Measurements from ENCODE around the gene CDKN2AIP. TPM values are rescaled to one million over a fixed set of nuclear protein-coding genes. Genes with fewer than 3 reads are reported as not detected.

The CDKN2AIP gene
- total and polyA plus RNA-seq, 10 of the 15 experiments (the other 5 are each of a cell fraction or from before 2014, with no cell fraction given) = 6.0 to 22.7 (median 15.9) TPM

- no peaks in the 10 kb centered on the region for H3K9me3 ChIP-seq (replicated peaks; ENCODE audit: control insufficient read depth, insufficient read depth, low read length)
- H3K4me2 ChIP-seq (ENCODE audit: control insufficient read depth, insufficient read depth) = no peak overlapping the region
- SMC1A ChIA-PET (ENCODE audit: uncharacterized antibody, unreplicated experiment) = interaction anchor here (1.2 kb wide), 1 partner anchor 51 kb away, joined by 3 read pairs; no protein-coding TSS in a partner anchor
- 29% methylated on average over 3 of the region's 5 CpGs for WGBS (ENCODE audit: insufficient coverage, insufficient replicate concordance, low lambda C conversion rate, missing lambda C conversion rate)
- RAD21 ChIA-PET (ENCODE audit: unreplicated experiment) = no interaction called here
- H3K4me3 ChIP-seq = no peak overlapping the region
- TF ChIP-seq RFX5 (IDR thresholded peaks at IDR 0.05; ENCODE audit: low read depth, low read length) (no peak), STAT3 (IDR thresholded peaks at IDR 0.05; ENCODE audit: low read depth, low read length) (no peak), HDGF (IDR thresholded peaks at IDR 0.05) (no peak), SUPT20H (IDR thresholded peaks at IDR 0.05; ENCODE audit: borderline replicate concordance, control insufficient read depth, low read depth, low read length) (no peak), CUX1 (IDR thresholded peaks at IDR 0.05; ENCODE audit: insufficient replicate concordance, low read depth, low read length) (no peak), NR2F1 (conservative IDR thresholded peaks at IDR 0.05) (no peak), ASH2L (IDR thresholded peaks at IDR 0.05; ENCODE audit: borderline replicate concordance, low read depth) (no peak), CTCF (IDR thresholded peaks at IDR 0.05 in 2 of 3, conservative IDR thresholded peaks at IDR 0.05 in 1 of 3; ENCODE audit: control insufficient read depth in 2 of 3, extremely low read depth in 1 of 3, insufficient read depth in 1 of 3, low read depth in 3 of 3, low read length in 3 of 3) (no peak), NFXL1 (IDR thresholded peaks at IDR 0.05; ENCODE audit: borderline replicate concordance) (no peak), RELA (IDR thresholded peaks at IDR 0.05; ENCODE audit: borderline replicate concordance, partially characterized antibody) (no peak), CHD4 (IDR thresholded peaks at IDR 0.05) (no peak), POLR2A (IDR thresholded peaks at IDR 0.05; ENCODE audit: low read depth, low read length) (no peak), CBFB (IDR thresholded peaks at IDR 0.05; ENCODE audit: low read depth) (no peak), RAD51 (IDR thresholded peaks at IDR 0.05) (no peak), CEBPZ (IDR thresholded peaks at IDR 0.05; ENCODE audit: low read depth, low read length) (no peak)
- no peaks in the 10 kb centered on the region for H3K79me2 ChIP-seq (ENCODE audit: control insufficient read depth, insufficient read depth, low read length)
- H4K20me1 ChIP-seq (ENCODE audit: control insufficient read depth, insufficient read depth) = no peaks in the 10 kb centered on the region
- intact Hi-C loops (cut with micrococcal nuclease; ENCODE audit: unreplicated experiment) (no loop called here), in situ Hi-C loops (cut with MboI) (loop anchor here (10.0 kb wide), 1 partner anchor 617 kb away; no protein-coding TSS in a partner anchor)
- H3K27me3 ChIP-seq (replicated peaks in 1 of 2; ENCODE audit: control insufficient read depth in 2 of 2, insufficient read depth in 2 of 2, low read length in 1 of 2) = no peaks in the 10 kb centered on the region
- H3K36me3 ChIP-seq (ENCODE audit: control insufficient read depth in 2 of 2, insufficient read depth in 2 of 2, low read length in 1 of 2) = no peaks in the 10 kb centered on the region
- no peak overlapping the region for H3K27ac ChIP-seq (ENCODE audit: control insufficient read depth, insufficient read depth)
- ATAC-seq (no peak), FAIRE-seq (no peak), DNase-seq (ENCODE audit: low read depth, low spot score) (no peak)
- CTCF ChIA-PET = interaction anchor here (0.7 to 1.0 kb wide), 3 partner anchors 9 to 216 kb away, joined by 3 to 4 read pairs (median 3); no protein-coding TSS in a partner anchor
- H2AFZ ChIP-seq (ENCODE audit: control insufficient read depth, low read depth, low read length) = no peak overlapping the region
- BruUV-seq (replicated peaks) = no TSS peak
- POLR2A ChIA-PET = interaction anchor here (0.7 kb wide), 1 partner anchor 29 kb away, joined by 5 read pairs; no protein-coding TSS in a partner anchor
- H3K9ac ChIP-seq (ENCODE audit: control insufficient read depth, insufficient read depth, low read length) = no peak overlapping the region
- no peaks in the 10 kb centered on the region for H3K4me1 ChIP-seq (ENCODE audit: control insufficient read depth, insufficient read depth, low read length)
Observed at GRCh38 chr4:183478123-183478522, 33.7 kb downstream of the CDKN2AIP start.

All from GM12878 (cell line).